HG03159 (cell line): ENCODE measurements around the gene SPG11.
"Not testable (repeated sequence)": the region's sequence is repeated elsewhere in the genome, so short reads cannot be mapped to it uniquely, and the experiment has no call there.

Experiments used
- ATAC-seq: cut with Tn5 transposase; IDR thresholded peaks from one replicate; pipeline ENCODE4 v1.9.1; 2021; ENCODE audit warnings: mild to moderate bottlenecking, moderate library complexity; ENCODE audit not compliant: unreplicated experiment

SPG11 gene

GRCh38 chr15:44663410-44664308 is at the start of gene SPG11:
TSS of gene SPG11 (minus strand) at chr15:44663662. CDS start at chr15:44663647, 15 bp downstream.
- peak; percentile 75 for ATAC-seq

GRCh38 chr15:44712346-44713005 is 49.0 kb upstream of the SPG11 start:
- ATAC-seq: no peak

- ATAC-seq: peak; percentile 8
Observed at GRCh38 chr15:44711743-44712345, 48.4 kb upstream of the SPG11 start.

- ATAC-seq: peak; percentile 75
Observed at GRCh38 chr15:44711096-44711742, 47.8 kb upstream of the SPG11 start, which contains the start of the genes B2M and PATL2. TSS of gene B2M (plus strand) at chr15:44711517. CDS start at chr15:44711547, 30 bp downstream. TSS of gene PATL2 (minus strand) at chr15:44711323. CDS start at chr15:44676490, 34,833 bp downstream.

- no peak for ATAC-seq
Observed at GRCh38 chr15:44710236-44711095, 47.0 kb upstream of the SPG11 start.

GRCh38 chr15:44706946-44707636 is 43.6 kb upstream of the SPG11 start:
- ATAC-seq: no peak

GRCh38 chr15:44706401-44706800 is 42.9 kb upstream of the SPG11 start:
- no peak for ATAC-seq

GRCh38 chr15:44705986-44706385 is 42.5 kb upstream of the SPG11 start:
- ATAC-seq: no peak

GRCh38 chr15:44700676-44701075 is 37.2 kb upstream of the SPG11 start:
- ATAC-seq: not testable (repeated sequence)

GRCh38 chr15:44698641-44699040 is 35.2 kb upstream of the SPG11 start:
- ATAC-seq: no peak

GRCh38 chr15:44697014-44697413 is 33.6 kb upstream of the SPG11 start:
- no peak for ATAC-seq

- no peak for ATAC-seq
Observed at GRCh38 chr15:44695294-44695693, 31.8 kb upstream of the SPG11 start.

GRCh38 chr15:44694416-44694815 is 31.0 kb upstream of the SPG11 start:
- ATAC-seq: no peak

GRCh38 chr15:44692659-44693058 is 29.2 kb upstream of the SPG11 start:
- no peak for ATAC-seq

GRCh38 chr15:44690245-44690644 is 26.8 kb upstream of the SPG11 start:
- ATAC-seq: not testable (repeated sequence)

- not testable (repeated sequence) for ATAC-seq
Observed at GRCh38 chr15:44689318-44689717, 25.9 kb upstream of the SPG11 start.

- not testable (repeated sequence) for ATAC-seq
Observed at GRCh38 chr15:44682809-44683682, 19.6 kb upstream of the SPG11 start.

- ATAC-seq: no peak
Observed at GRCh38 chr15:44682211-44682610, 18.7 kb upstream of the SPG11 start.
